IMR-90 (cell line): ENCODE data around the gene PNMA8B. TPM values are rescaled to one million over a fixed set of nuclear protein-coding genes. Genes with fewer than 3 reads are reported as not detected.

Experiments used
- ATAC-seq: fragments of 200-7000 bp; cut with Tn5 transposase; 2 replicates; pipeline ENCODE4 v1.9.1; 2020; ENCODE audit warnings: low read depth, mild to moderate bottlenecking, moderate library complexity
- BruUV-seq: library from RNA; stranded (reverse); fragments of 400-500 nt; replicated peaks from 2 replicates; lab custom pipeline; 2021; lab: Mats Ljungman, UMichigan
- CTCF ChIA-PET: fragments of 300-600 bp; formaldehyde crosslinking; extraction: SDS; loops from one replicate; lab custom pipeline; 2021; ENCODE audit warnings: antibody characterized with exemption; lab: Yijun Ruan, JAX
- POLR2A ChIA-PET: fragments of 300-600 bp; sonication (Branson Sonifier 250); formaldehyde crosslinking; loops from one replicate; lab custom pipeline; 2022; ENCODE audit warnings: antibody characterized with exemption; ENCODE audit not compliant: unreplicated experiment; lab: Charles Lee
- DNase-seq: peaks from one replicate; pipeline ENCODE4 v3.0.0; 2013
- H2AFZ ChIP-seq: replicated peaks from 2 replicates; pipeline ENCODE3; 2013; ENCODE audit warnings: low read length, mild to moderate bottlenecking; ENCODE audit not compliant: poor library complexity
- H2AK5ac ChIP-seq: 2 replicates; pipeline ENCODE4 v1.6.1; 2013; ENCODE audit warnings: low read depth, low read length, inconsistent platforms
- H2AK9ac ChIP-seq: replicated peaks from 2 replicates; pipeline ENCODE3; 2013; ENCODE audit warnings: mild to moderate bottlenecking, low read depth, low read length, moderate library complexity; ENCODE audit not compliant: poor library complexity
- H2BK120ac ChIP-seq: 2 replicates; pipeline ENCODE4 v1.6.1; 2013; ENCODE audit warnings: low read depth, low read length, inconsistent platforms
- H2BK15ac ChIP-seq: 3 replicates; pipeline ENCODE4 v1.6.1; 2013; ENCODE audit warnings: low read depth, low read length, inconsistent platforms
- H2BK20ac ChIP-seq: 2 replicates; pipeline ENCODE4 v1.6.1; 2013; ENCODE audit warnings: low read depth, mild to moderate bottlenecking, inconsistent platforms, low read length, moderate library complexity
- H2BK5ac ChIP-seq: 2 replicates; pipeline ENCODE4 v1.6.1; 2013; ENCODE audit warnings: mild to moderate bottlenecking, low read depth, low read length, inconsistent platforms; ENCODE audit not compliant: poor library complexity, severe bottlenecking
- H3K14ac ChIP-seq: replicated peaks from 2 replicates; pipeline ENCODE4 v1.6.1; 2013; ENCODE audit warnings: low read depth, low read length, inconsistent platforms
- H3K18ac ChIP-seq: 2 replicates; pipeline ENCODE4 v1.6.1; 2013; ENCODE audit warnings: low read depth, low read length, control low read depth
- H3K23ac ChIP-seq: 2 replicates; pipeline ENCODE4 v1.6.1; 2013; ENCODE audit warnings: low read depth, low read length, inconsistent platforms
- H3K27ac ChIP-seq: 2 replicates; pipeline ENCODE4 v1.5.1; 2013; ENCODE audit warnings: mild to moderate bottlenecking, control low read depth, low read length; ENCODE audit not compliant: insufficient read depth
- H3K27me3 ChIP-seq: 2 replicates; pipeline ENCODE4 v1.6.1; 2013; ENCODE audit warnings: low read length; ENCODE audit not compliant: control insufficient read depth, insufficient read depth
- H3K36me3 ChIP-seq: 2 replicates; pipeline ENCODE4 v1.6.1; 2013; ENCODE audit warnings: low read length, mixed read lengths; ENCODE audit not compliant: control insufficient read depth, insufficient read depth
- H3K4ac ChIP-seq: 2 replicates; pipeline ENCODE4 v1.6.1; 2013; ENCODE audit warnings: low read depth, low read length, inconsistent platforms
- H3K4me1 ChIP-seq: 2 replicates; pipeline ENCODE4 v1.6.1; 2013; ENCODE audit warnings: low read length, mixed read lengths; ENCODE audit not compliant: control insufficient read depth, insufficient read depth
- H3K4me2 ChIP-seq: 2 replicates; pipeline ENCODE4 v1.6.1; 2013; ENCODE audit warnings: low read depth, mild to moderate bottlenecking, control low read depth, low read length, moderate library complexity
- H3K4me3 ChIP-seq: 2 replicates; pipeline ENCODE4 v1.5.1; 2013; ENCODE audit warnings: low read depth, mild to moderate bottlenecking, control low read depth, low read length, moderate library complexity; ENCODE audit not compliant: insufficient read depth
- H3K56ac ChIP-seq: 2 replicates; pipeline ENCODE4 v1.6.1; 2013; ENCODE audit warnings: low read length, inconsistent platforms; ENCODE audit not compliant: insufficient read depth; ENCODE audit errors: extremely low read depth
- H3K79me1 ChIP-seq, 2 experiments: 2 replicates each; pipeline ENCODE4 v1.6.1; 2013; ENCODE audit warnings: low read length in 2 of 2, inconsistent platforms in 1 of 2, low read depth in 1 of 2
- H3K9ac ChIP-seq: 2 replicates; pipeline ENCODE4 v1.6.1; 2013; ENCODE audit warnings: low read depth, low read length, control low read depth
- H3K9me1 ChIP-seq: 2 replicates; pipeline ENCODE4 v1.6.1; 2013; ENCODE audit warnings: low read length, inconsistent platforms; ENCODE audit not compliant: insufficient read depth
- H3K9me3 ChIP-seq: 2 replicates; pipeline ENCODE4 v1.6.1; 2013; ENCODE audit warnings: low read length; ENCODE audit not compliant: control insufficient read depth, insufficient read depth
- H4K20me1 ChIP-seq: 2 replicates; pipeline ENCODE4 v1.6.1; 2013; ENCODE audit warnings: low read length, inconsistent platforms; ENCODE audit not compliant: insufficient read depth
- H4K5ac ChIP-seq: 2 replicates; pipeline ENCODE4 v1.6.1; 2013; ENCODE audit warnings: mild to moderate bottlenecking, low read depth, low read length, control low read depth
- H4K8ac ChIP-seq, 2 experiments: 2 replicates each; pipeline ENCODE4 v1.6.1; 2013; ENCODE audit warnings: low read depth in 2 of 2, low read length in 2 of 2, control low read depth in 1 of 2, inconsistent platforms in 1 of 2
- H4K91ac ChIP-seq: 2 replicates; pipeline ENCODE4 v1.6.1; 2013; ENCODE audit warnings: low read depth, low read length, inconsistent platforms; ENCODE audit not compliant: insufficient read depth
- RFX5 ChIP-seq: IDR thresholded peaks from 2 replicates; pipeline ENCODE4 v1.8.0; 2012; ENCODE audit warnings: low read depth, mild to moderate bottlenecking, low read length, moderate library complexity
- WGBS, 2 experiments: methylation state at CpG; one replicate each; pipeline versions ENCODE4 v1.1.5 to v1.1.7; 2013; ENCODE audit warnings: missing lambda C conversion rate in 2 of 2; ENCODE audit not compliant: insufficient read length in 1 of 2; ENCODE audit errors: extremely low coverage in 2 of 2; 5-methylcytosine and 5-hydroxymethylcytosine counted together
- dilution Hi-C: fragments of 300-500 bp; cut with HindIII; formaldehyde crosslinking; loops from one replicate; pipeline ENCODE4 v1.14.3; 2018; ENCODE audit warnings: low sequenced_read_pairs; ENCODE audit not compliant: unreplicated experiment
- in situ Hi-C: fragments of 300-500 bp; cut with MboI; formaldehyde crosslinking; loops from 3 replicates; pipeline ENCODE4 v1.14.3; 2019; ENCODE audit warnings: low sequenced_read_pairs, inconsistent platforms, mixed read lengths
- intact Hi-C: fragments of 100-400 bp; cut with micrococcal nuclease; formaldehyde crosslinking; loops from 2 replicates; pipeline ENCODE4 v1.10.0; 2022
- polyA plus RNA-seq, 3 experiments: library from polyadenylated mRNA; depleted of rRNA; stranded (reverse); fragments of >200 nt; gene quantifications; 2 replicates each; pipeline ENCODE4 v1.2.3, GENCODE V29; 2012; ENCODE audit warnings: low replicate concordance in 1 of 3
- total RNA-seq: library from RNA; depleted of rRNA; stranded (reverse); fragments of >200 nt; gene quantifications from 2 replicates; pipeline ENCODE4 v1.2.3, GENCODE V29; 2012

The PNMA8B gene
- total and polyA plus RNA-seq, 2 of the 4 experiments (the other 2 are of a cell fraction), result 0.12 to 0.18 TPM

DNA sequence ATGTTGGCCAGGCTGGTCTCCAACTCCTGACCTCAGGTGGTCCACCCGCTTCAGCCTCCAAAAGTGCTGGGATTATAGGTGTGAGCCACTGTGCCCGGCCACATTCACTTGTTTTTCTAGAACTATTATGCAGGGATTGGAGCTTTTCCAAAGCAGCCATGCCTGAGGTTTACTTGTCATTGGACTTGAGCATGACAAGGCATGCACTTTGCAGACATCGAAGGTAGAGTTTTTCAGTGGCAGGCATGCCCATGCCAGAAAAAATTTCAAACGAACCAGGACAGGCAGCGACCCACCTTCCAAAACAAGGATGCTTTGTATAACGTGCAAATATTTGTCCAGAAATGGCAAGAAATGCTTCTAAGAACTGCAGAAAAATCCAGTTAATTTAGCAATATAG, 42.0 kb downstream of the PNMA8B start:
- Histone ChIP-seq H2AK9ac (no peak overlapping the region), H4K5ac (no peak overlapping the region), H3K4me1 (no peaks in the 10 kb centered on the region), H3K9me1 (no peaks in the 10 kb centered on the region), H2BK5ac (no peak overlapping the region), H3K9ac (no peak overlapping the region), H3K18ac (no peak overlapping the region), H3K14ac (no peak overlapping the region), H3K4me2 (no peak overlapping the region), H4K8ac (no peak overlapping the region), H4K20me1 (no peaks in the 10 kb centered on the region), H4K91ac (no peak overlapping the region), H3K23ac (no peak overlapping the region), H2BK120ac (no peak overlapping the region), H3K9me3 (peaks cover 6% of the 10 kb centered on the region), H2BK15ac (no peak overlapping the region), H3K56ac (no peak overlapping the region), H3K27me3 (peaks cover 23% of the 10 kb centered on the region), H3K79me1 (no peaks in the 10 kb centered on the region), H2BK20ac (no peak overlapping the region), H3K4me3 (no peak overlapping the region), H3K4ac (no peak overlapping the region), H2AFZ (no peak overlapping the region), H3K36me3 (no peaks in the 10 kb centered on the region), H2AK5ac (no peak overlapping the region), H3K27ac (no peak overlapping the region)
- 83% methylated on average over 1 of the region's 6 CpGs; no CpG with 5 or more reads in 1 of the 2 experiments for WGBS, 2 experiments
- no TSS peak for BruUV-seq
- in situ Hi-C loops, result no loop called here
- ATAC-seq (no peak), DNase-seq (no peak)
- intact Hi-C loops, result no loop called here
- no peak for TF ChIP-seq RFX5
- POLR2A ChIA-PET, result no interaction called here
- dilution Hi-C loops, result no loop called here
- CTCF ChIA-PET, result interaction anchor here (0.6 kb wide), 1 partner anchor 409 kb away, joined by 3 read pairs; no protein-coding TSS in a partner anchor
